Measurements from ENCODE around the gene NRG2.

GRCh38 chr5:139980765-139981164 lies 62.3 kb downstream of the NRG2 start:
- TF ChIP-seq CTCF (IDR thresholded peaks at IDR 0.05) (no peak), POLR2A (IDR thresholded peaks at IDR 0.05) (no peak)

Measured in thyroid gland (tissue), 4 donors.